Renal cortical epithelial cell (primary cell): Measurements from ENCODE around the gene TPD52L2. TPM values are rescaled to one million over a fixed set of nuclear protein-coding genes. Genes with fewer than 3 reads are reported as not detected.
A peak's percentile ranks its signal among the peaks of the same experiment; 100 is the strongest.
"Not testable (repeated sequence)": the region's sequence is repeated elsewhere in the genome, so short reads cannot be mapped to it uniquely, and the experiment has no call there.

Experiments used
- DNase-seq: peaks from one replicate; pipeline ENCODE4 v3.0.0-alpha.2; 2011; ENCODE audit warnings: low read depth
- total RNA-seq: library from RNA; depleted of rRNA; stranded (reverse); fragments of >200 nt; gene quantifications from 2 replicates; pipeline ENCODE4 v1.2.3, GENCODE V29; 2014

Gene TPD52L2
- total RNA-seq, 1 donor from 2014 or later, result 154 TPM

DNA sequence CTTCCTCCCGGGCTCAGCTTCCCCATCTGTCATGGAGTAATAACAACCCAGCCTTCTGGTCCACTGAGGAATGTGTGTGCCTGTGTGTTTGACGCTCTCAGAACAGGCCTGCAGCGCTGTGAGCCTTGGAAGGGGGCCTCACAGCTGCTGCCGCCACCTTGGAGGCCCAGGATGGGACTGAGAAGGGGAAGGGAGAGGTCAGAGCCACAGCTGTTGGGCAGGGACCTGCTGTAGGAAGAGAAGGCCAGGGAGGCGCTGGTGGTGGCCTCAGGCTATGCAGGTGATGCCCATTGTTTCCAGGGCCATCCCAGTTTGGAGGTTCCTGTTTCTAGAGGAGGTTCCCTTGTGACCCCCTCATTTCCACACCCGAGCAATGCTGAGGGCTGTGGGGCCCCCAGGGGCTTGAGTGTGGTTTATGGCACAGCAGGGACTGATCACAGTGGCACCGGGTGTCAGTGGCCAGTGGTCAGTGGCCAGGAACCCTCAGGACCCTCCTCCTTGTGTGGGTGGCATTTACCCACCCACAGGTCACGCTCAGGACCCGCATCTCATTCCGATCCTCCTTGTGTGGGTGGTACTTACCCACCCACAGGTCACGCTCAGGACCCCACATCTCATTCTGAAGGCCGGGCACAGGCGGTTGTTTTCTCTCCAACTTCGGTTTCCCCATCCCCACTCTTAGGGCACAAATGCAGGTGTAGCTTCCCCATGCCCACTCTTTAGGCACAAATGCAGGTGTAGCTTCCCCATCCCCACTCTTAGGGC lies 14.0 kb downstream of the TPD52L2 start:
- no peak for DNase-seq

- not testable (repeated sequence) for DNase-seq
These were observed 15.8 kb downstream of the TPD52L2 start for GRCh38 chr20:63880901-63881300.

GRCh38 chr20:63881451-63882226 lies 16.6 kb downstream of the TPD52L2 start:
- DNase-seq, result no peak

DNA sequence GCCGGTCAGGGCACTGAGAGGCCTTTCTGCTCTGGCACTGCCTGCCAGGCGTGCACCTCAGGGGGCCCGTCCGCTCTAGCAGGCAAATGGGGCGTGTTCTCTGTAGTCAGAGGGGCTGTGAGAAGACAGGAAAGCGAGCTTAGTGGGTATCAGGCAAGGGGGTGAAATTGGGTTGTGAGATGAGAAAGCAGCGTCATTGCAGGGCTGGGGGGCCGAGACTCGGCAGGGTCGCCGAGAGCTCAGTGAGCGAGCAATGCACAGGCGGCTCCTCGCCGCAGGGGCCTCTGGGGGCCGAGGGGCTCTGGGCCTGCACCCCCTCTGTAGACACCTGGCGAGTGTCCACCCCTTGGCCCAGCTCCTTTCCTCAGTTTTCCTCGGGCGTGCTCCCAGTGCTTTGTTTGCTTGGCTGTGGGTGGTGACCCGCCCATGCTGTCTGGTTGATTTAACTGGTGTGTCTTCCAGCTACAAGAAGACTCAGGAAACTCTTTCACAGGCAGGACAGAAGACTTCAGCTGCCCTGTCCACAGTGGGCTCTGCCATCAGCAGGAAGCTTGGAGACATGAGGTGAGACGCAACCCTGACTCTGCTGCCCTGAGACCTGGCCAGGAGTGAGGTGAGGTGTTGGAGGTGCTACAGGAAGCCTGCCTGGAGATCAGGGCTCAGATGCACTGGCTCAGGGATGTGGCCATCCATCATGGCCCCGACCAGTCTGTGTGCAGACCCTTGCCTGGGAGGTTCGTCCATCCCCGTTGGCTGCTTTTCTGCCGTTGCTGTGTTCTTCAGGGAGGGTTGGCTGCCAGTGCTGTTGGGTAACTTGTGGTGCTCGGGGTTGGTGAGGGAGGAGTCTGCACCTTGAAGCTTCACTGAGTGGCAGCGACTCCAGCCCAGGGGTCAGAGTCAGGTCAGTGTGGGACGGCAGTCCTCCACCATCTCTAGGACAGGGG lies 17.5 kb downstream of the TPD52L2 start:
- DNase-seq, result no peak

DNA sequence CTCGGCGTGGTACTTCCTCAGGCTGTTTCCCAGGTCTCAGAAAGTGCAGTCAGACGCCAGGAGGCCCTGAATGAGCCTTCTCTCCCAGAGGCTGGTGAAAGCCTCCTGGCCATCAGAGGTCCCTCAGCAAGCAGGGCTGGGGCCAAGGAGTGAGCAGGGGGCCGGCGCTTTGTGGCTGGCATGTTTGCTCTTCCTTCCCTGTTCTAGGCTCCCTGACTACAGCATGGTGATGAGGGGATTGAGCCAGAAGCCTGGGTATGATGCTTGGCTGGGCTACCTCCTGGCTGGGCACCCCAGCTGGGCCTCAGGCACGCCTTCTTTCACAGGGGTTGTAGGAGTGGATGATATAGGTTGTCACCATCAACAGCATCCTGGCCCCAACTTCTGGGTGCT lies 18.1 kb downstream of the TPD52L2 start:
- no peak for DNase-seq

- no peak for DNase-seq
These were observed 19.6 kb downstream of the TPD52L2 start for GRCh38 chr20:63884506-63885263.

GRCh38 chr20:63885264-63886053 lies 20.4 kb downstream of the TPD52L2 start:
- no peak for DNase-seq

DNA sequence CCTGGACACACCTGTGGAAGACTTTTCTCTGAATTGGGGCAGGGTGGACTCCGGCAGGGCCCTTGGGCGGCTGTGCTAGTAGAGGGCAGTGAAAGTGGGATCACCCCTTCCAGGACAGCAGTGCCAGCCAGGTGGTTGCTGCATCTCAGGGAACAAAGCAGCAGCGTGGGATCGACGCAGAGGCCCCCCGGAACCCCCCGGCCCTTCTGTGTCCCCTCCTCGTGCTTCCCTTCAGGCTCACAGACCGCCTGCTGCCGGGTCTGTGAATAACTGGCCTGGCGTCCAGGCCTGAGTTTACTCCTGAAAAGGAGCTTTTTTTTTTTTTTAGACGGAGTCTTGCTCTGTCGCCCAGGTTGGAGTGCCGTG lies 21.0 kb downstream of the TPD52L2 start:
- DNase-seq, result no peak

DNA sequence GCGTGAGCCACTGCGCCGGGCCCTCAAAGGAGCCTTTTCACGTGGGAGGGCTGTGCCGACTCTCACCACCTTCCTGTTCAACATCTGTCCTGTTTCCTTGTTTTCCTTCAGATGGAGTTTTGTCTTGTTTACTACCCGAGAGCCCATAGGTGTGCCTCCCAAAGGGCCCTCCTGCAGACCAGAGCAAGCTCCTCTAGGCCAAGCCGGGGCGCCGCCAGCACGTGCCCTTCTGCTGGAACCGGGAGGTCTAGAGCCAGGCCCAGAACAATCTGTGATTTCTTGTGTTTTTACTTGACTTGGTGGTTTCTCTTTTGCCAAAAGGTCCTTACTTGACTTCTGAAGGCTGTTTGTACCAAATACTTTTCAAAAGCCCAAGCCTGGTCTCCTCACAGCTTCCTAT lies 21.9 kb downstream of the TPD52L2 start:
- no peak for DNase-seq

DNA sequence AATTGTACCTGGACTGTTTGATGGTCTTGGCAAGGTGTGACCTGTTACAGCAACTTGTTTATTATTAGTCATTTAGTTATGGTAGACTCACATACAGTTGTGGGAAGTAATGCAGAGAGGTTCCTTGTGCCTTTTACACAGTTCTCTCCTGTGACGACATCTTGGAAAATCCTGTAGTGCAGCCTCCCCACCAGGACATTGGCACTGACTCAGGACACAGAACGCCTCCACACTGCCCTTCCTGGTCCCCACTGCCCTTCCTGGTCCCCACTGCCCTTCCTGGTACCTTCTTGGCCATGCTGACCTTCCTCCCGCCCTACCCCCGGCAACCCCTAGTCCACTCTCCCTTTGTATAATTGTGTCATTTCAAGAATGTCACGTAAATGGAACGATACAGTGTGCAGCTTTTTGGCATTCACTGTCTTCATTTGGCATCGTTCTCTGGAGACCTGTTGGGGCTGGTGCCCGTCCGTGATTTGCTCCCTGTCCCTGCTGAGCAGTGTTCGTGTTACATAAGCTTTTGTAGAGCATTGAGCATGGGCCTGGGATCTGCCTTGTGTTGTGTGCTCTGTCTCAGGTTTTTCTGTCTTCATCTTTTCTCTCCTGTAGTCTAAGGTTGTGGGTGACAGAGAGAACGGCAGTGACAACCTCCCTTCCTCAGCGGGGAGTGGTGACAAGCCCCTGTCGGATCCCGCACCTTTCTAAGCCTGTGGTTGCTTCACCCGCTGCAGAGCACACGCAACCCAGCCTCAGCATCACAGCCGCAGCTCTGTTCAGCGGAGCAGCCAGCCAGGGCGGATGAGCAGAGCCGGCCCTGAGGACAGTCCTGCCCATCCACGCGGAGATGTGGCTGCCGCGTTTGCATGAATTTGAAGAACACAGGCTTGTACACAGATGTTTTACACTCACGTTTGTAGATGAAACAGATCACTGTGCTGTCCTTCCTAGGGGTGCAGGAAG lies 24.5 kb downstream of the TPD52L2 start:
- DNase-seq, result no peak

GRCh38 chr20:63890201-63890576 lies 25.1 kb downstream of the TPD52L2 start:
- no peak for DNase-seq

GRCh38 chr20:63890616-63891015 lies 25.5 kb downstream of the TPD52L2 start:
- DNase-seq, result no peak

DNA sequence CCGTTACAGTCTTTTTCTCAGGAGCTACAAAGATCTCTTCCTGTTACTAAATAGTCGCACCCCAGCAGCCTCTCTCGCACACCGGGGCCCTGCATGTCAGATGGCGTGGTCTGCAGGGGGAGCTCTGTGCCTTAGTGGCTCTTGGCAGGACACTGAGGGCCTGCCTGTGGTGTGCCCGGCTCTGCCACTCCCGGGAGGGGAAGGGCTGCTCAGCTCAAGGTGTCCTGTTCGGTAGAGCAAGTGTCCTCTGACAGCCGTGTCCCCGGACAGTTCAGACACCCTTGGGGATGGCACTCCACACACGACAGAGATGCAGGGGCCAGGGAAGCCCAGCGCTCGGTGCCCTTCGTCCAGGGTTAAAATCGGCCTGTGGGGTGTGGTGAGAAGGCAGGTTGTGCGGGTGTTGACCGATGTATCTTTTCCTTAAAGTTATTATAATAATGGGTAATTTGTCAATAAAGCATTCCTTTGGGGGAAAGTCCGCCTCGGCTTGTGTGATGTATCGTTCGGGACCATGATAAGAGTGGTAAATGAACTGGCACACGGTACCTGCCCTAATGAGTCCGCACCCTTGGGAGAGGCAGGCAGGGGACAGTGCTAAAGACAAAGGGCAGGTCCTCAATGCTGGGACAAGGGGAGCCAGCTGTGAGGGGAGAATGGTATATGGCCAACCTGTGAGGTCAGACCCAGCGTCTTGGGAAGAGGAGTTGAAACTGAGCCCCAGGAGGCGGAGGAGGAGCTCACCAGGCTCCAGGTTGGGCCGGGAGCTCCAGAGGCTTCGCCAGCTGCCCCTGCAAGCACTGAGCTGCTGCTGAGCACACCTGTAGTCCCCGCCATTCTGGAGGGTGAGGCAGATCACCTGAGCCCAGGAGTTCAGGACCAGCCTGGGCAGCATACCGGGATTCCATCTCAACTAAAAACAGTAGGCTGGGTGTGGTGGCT lies 26.3 kb downstream of the TPD52L2 start:
- DNase-seq, result no peak

- no peak for DNase-seq
These were observed 27.3 kb downstream of the TPD52L2 start for GRCh38 chr20:63892402-63892801.

GRCh38 chr20:63893999-63894357 lies 28.9 kb downstream of the TPD52L2 start:
- DNase-seq, result no peak

- peak; percentile 72 for DNase-seq
These were observed 29.5 kb downstream of the TPD52L2 start, which contains the start of gene DNAJC5 for GRCh38 chr20:63894358-63895201. TSS of gene DNAJC5 (plus strand) at chr20:63895126. CDS start at chr20:63928346, 33,220 bp downstream.

- no peak for DNase-seq
These were observed 30.3 kb downstream of the TPD52L2 start for GRCh38 chr20:63895202-63895951.
